IMR-90 (cell line): ENCODE results near the gene TRIM24. TPM values are rescaled to one million over a fixed set of nuclear protein-coding genes. Genes with fewer than 3 reads are reported as not detected.
"Not testable (repeated sequence)": the region's sequence is repeated elsewhere in the genome, so short reads cannot be mapped to it uniquely, and the experiment has no call there.

ENCODE experiments used
- ATAC-seq: fragments of 200-7000 bp; cut with Tn5 transposase; 2 replicates; pipeline ENCODE4 v1.9.1; 2020; ENCODE audit warnings: low read depth, mild to moderate bottlenecking, moderate library complexity
- BruUV-seq: library from RNA; stranded (reverse); fragments of 400-500 nt; replicated peaks from 2 replicates; lab custom pipeline; 2021; lab: Mats Ljungman, UMichigan
- CTCF ChIA-PET: fragments of 300-600 bp; formaldehyde crosslinking; extraction: SDS; loops from one replicate; lab custom pipeline; 2021; ENCODE audit warnings: antibody characterized with exemption; lab: Yijun Ruan, JAX
- POLR2A ChIA-PET: fragments of 300-600 bp; sonication (Branson Sonifier 250); formaldehyde crosslinking; loops from one replicate; lab custom pipeline; 2022; ENCODE audit warnings: antibody characterized with exemption; ENCODE audit not compliant: unreplicated experiment; lab: Charles Lee
- DNase-seq: peaks from one replicate; pipeline ENCODE4 v3.0.0; 2013
- H2AFZ ChIP-seq: replicated peaks from 2 replicates; pipeline ENCODE3; 2013; ENCODE audit warnings: low read length, mild to moderate bottlenecking; ENCODE audit not compliant: poor library complexity
- H2AK5ac ChIP-seq: 2 replicates; pipeline ENCODE4 v1.6.1; 2013; ENCODE audit warnings: low read depth, low read length, inconsistent platforms
- H2AK9ac ChIP-seq: replicated peaks from 2 replicates; pipeline ENCODE3; 2013; ENCODE audit warnings: mild to moderate bottlenecking, low read depth, low read length, moderate library complexity; ENCODE audit not compliant: poor library complexity
- H2BK120ac ChIP-seq: 2 replicates; pipeline ENCODE4 v1.6.1; 2013; ENCODE audit warnings: low read depth, low read length, inconsistent platforms
- H2BK15ac ChIP-seq: 3 replicates; pipeline ENCODE4 v1.6.1; 2013; ENCODE audit warnings: low read depth, low read length, inconsistent platforms
- H2BK20ac ChIP-seq: 2 replicates; pipeline ENCODE4 v1.6.1; 2013; ENCODE audit warnings: low read depth, mild to moderate bottlenecking, inconsistent platforms, low read length, moderate library complexity
- H2BK5ac ChIP-seq: 2 replicates; pipeline ENCODE4 v1.6.1; 2013; ENCODE audit warnings: mild to moderate bottlenecking, low read depth, low read length, inconsistent platforms; ENCODE audit not compliant: poor library complexity, severe bottlenecking
- H3K14ac ChIP-seq: replicated peaks from 2 replicates; pipeline ENCODE4 v1.6.1; 2013; ENCODE audit warnings: low read depth, low read length, inconsistent platforms
- H3K18ac ChIP-seq: 2 replicates; pipeline ENCODE4 v1.6.1; 2013; ENCODE audit warnings: low read depth, low read length, control low read depth
- H3K23ac ChIP-seq: 2 replicates; pipeline ENCODE4 v1.6.1; 2013; ENCODE audit warnings: low read depth, low read length, inconsistent platforms
- H3K27ac ChIP-seq: 2 replicates; pipeline ENCODE4 v1.5.1; 2013; ENCODE audit warnings: mild to moderate bottlenecking, control low read depth, low read length; ENCODE audit not compliant: insufficient read depth
- H3K27me3 ChIP-seq: 2 replicates; pipeline ENCODE4 v1.6.1; 2013; ENCODE audit warnings: low read length; ENCODE audit not compliant: control insufficient read depth, insufficient read depth
- H3K36me3 ChIP-seq: 2 replicates; pipeline ENCODE4 v1.6.1; 2013; ENCODE audit warnings: low read length, mixed read lengths; ENCODE audit not compliant: control insufficient read depth, insufficient read depth
- H3K4ac ChIP-seq: 2 replicates; pipeline ENCODE4 v1.6.1; 2013; ENCODE audit warnings: low read depth, low read length, inconsistent platforms
- H3K4me1 ChIP-seq: 2 replicates; pipeline ENCODE4 v1.6.1; 2013; ENCODE audit warnings: low read length, mixed read lengths; ENCODE audit not compliant: control insufficient read depth, insufficient read depth
- H3K4me2 ChIP-seq: 2 replicates; pipeline ENCODE4 v1.6.1; 2013; ENCODE audit warnings: low read depth, mild to moderate bottlenecking, control low read depth, low read length, moderate library complexity
- H3K4me3 ChIP-seq: 2 replicates; pipeline ENCODE4 v1.5.1; 2013; ENCODE audit warnings: low read depth, mild to moderate bottlenecking, control low read depth, low read length, moderate library complexity; ENCODE audit not compliant: insufficient read depth
- H3K56ac ChIP-seq: 2 replicates; pipeline ENCODE4 v1.6.1; 2013; ENCODE audit warnings: low read length, inconsistent platforms; ENCODE audit not compliant: insufficient read depth; ENCODE audit errors: extremely low read depth
- H3K79me1 ChIP-seq, 2 experiments: 2 replicates each; pipeline ENCODE4 v1.6.1; 2013; ENCODE audit warnings: low read length in 2 of 2, inconsistent platforms in 1 of 2, low read depth in 1 of 2
- H3K9ac ChIP-seq: 2 replicates; pipeline ENCODE4 v1.6.1; 2013; ENCODE audit warnings: low read depth, low read length, control low read depth
- H3K9me1 ChIP-seq: 2 replicates; pipeline ENCODE4 v1.6.1; 2013; ENCODE audit warnings: low read length, inconsistent platforms; ENCODE audit not compliant: insufficient read depth
- H3K9me3 ChIP-seq: 2 replicates; pipeline ENCODE4 v1.6.1; 2013; ENCODE audit warnings: low read length; ENCODE audit not compliant: control insufficient read depth, insufficient read depth
- H4K20me1 ChIP-seq: 2 replicates; pipeline ENCODE4 v1.6.1; 2013; ENCODE audit warnings: low read length, inconsistent platforms; ENCODE audit not compliant: insufficient read depth
- H4K5ac ChIP-seq: 2 replicates; pipeline ENCODE4 v1.6.1; 2013; ENCODE audit warnings: mild to moderate bottlenecking, low read depth, low read length, control low read depth
- H4K8ac ChIP-seq, 2 experiments: 2 replicates each; pipeline ENCODE4 v1.6.1; 2013; ENCODE audit warnings: low read depth in 2 of 2, low read length in 2 of 2, control low read depth in 1 of 2, inconsistent platforms in 1 of 2
- H4K91ac ChIP-seq: 2 replicates; pipeline ENCODE4 v1.6.1; 2013; ENCODE audit warnings: low read depth, low read length, inconsistent platforms; ENCODE audit not compliant: insufficient read depth
- WGBS, 2 experiments: methylation state at CpG; one replicate each; pipeline versions ENCODE4 v1.1.5 to v1.1.7; 2013; ENCODE audit warnings: missing lambda C conversion rate in 2 of 2; ENCODE audit not compliant: insufficient read length in 1 of 2; ENCODE audit errors: extremely low coverage in 2 of 2; 5-methylcytosine and 5-hydroxymethylcytosine counted together
- dilution Hi-C: fragments of 300-500 bp; cut with HindIII; formaldehyde crosslinking; loops from one replicate; pipeline ENCODE4 v1.14.3; 2018; ENCODE audit warnings: low sequenced_read_pairs; ENCODE audit not compliant: unreplicated experiment
- in situ Hi-C: fragments of 300-500 bp; cut with MboI; formaldehyde crosslinking; loops from 3 replicates; pipeline ENCODE4 v1.14.3; 2019; ENCODE audit warnings: low sequenced_read_pairs, inconsistent platforms, mixed read lengths
- intact Hi-C: fragments of 100-400 bp; cut with micrococcal nuclease; formaldehyde crosslinking; loops from 2 replicates; pipeline ENCODE4 v1.10.0; 2022
- polyA plus RNA-seq, 3 experiments: library from polyadenylated mRNA; depleted of rRNA; stranded (reverse); fragments of >200 nt; gene quantifications; 2 replicates each; pipeline ENCODE4 v1.2.3, GENCODE V29; 2012; ENCODE audit warnings: low replicate concordance in 1 of 3
- total RNA-seq: library from RNA; depleted of rRNA; stranded (reverse); fragments of >200 nt; gene quantifications from 2 replicates; pipeline ENCODE4 v1.2.3, GENCODE V29; 2012

TRIM24 gene
- total and polyA plus RNA-seq, 2 of the 4 experiments (the other 2 are of a cell fraction), result 4.1 to 5.7 TPM

DNA sequence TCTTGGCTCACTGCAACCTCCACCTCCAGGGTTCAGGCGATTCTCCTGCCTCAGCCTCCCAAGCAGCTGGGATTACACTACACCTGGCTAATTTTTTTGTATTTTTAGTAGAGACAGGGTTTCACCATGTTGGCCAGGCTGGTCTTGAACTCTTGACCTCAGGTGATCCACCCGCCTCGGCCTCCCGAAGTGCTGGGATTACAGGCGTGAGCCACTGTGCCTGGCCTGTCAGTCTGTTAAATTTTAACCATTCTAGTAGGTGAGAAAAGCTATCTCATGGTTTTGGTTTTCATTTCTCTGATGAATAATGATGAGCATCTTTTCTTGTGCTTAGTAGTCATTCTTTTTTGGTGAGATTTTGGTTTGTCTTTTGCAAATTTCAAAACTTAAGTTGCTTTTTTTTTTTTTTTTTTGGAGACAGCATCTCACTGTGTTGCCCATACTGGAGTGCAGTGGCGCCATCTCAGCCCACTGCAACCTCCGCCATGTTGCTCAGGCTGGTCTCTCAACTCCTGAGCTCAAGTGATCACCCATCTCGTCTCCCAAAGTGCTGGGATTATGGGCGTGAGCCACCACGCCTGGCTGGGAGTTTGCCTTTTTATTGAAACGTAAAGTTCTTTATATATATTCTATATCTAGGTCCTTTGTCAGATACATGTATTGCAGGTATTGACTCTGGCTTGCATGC lies 6.2 kb downstream of the TRIM24 start:
- H3K27ac ChIP-seq, H3K36me3 ChIP-seq, in situ Hi-C loops, H3K14ac ChIP-seq, H2BK20ac ChIP-seq, dilution Hi-C loops, H3K18ac ChIP-seq, H3K27me3 ChIP-seq, H3K9me3 ChIP-seq, H3K4me2 ChIP-seq, H4K91ac ChIP-seq, H3K4me1 ChIP-seq, H2BK120ac ChIP-seq, H3K56ac ChIP-seq, H3K9ac ChIP-seq, H2BK15ac ChIP-seq, ATAC-seq, H4K8ac ChIP-seq, BruUV-seq, H2AK9ac ChIP-seq, H3K4ac ChIP-seq, H4K5ac ChIP-seq, intact Hi-C loops, H3K23ac ChIP-seq, H3K4me3 ChIP-seq, H3K9me1 ChIP-seq, DNase-seq, H2BK5ac ChIP-seq, H2AFZ ChIP-seq, H4K20me1 ChIP-seq, H2AK5ac ChIP-seq: not testable (repeated sequence)
- 100% methylated on average over 1 of the region's 11 CpGs; no CpG with 5 or more reads in 1 of the 2 experiments for WGBS, 2 experiments
- peaks cover 14 to 37% of the 10 kb centered on the region in 2 experiments; a peak in 3 of 4 replicates for H3K79me1 ChIP-seq
- CTCF ChIA-PET, result interaction anchor here (0.6 to 1.0 kb wide), 2 partner anchors 13 to 272 kb away, joined by 3 read pairs; no protein-coding TSS in a partner anchor
- POLR2A ChIA-PET, result interaction anchor here (0.5 kb wide), 1 partner anchor 10 kb away, joined by 6 read pairs; no protein-coding TSS in a partner anchor
